ENCODE data around the gene THSD4.

DNA sequence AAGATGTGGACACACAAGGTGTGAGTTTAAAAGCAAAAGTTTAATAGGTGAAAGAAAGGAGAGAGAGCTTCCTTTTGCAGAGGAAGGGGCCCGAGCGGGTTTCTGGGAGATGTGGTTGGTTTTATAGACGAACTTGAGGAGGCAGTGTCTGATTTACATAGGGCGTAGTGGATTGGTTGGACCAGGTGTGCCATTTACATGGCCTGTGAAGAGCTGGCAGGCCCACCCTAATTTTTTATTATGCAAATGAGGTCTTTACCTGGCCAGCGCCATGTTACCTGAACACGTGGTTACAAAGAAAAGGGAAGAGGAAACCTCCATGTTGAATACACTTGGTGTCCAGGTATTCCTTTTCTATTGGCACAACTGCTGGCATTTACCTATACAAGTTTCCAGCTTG lies 42.8 kb upstream of the THSD4 start:
- no peak for TF ChIP-seq POLR2A (IDR thresholded peaks at IDR 0.05)
- no peak for TF ChIP-seq CTCF (IDR thresholded peaks at IDR 0.05)
